ENCODE data around the gene NAPG.
A peak's percentile ranks its signal among the peaks of the same experiment; 100 is the strongest.
"Not testable (repeated sequence)": the region's sequence is repeated elsewhere in the genome, so short reads cannot be mapped to it uniquely, and the experiment has no call there.

Gene NAPG

GRCh38 chr18:10552226-10552625 is 26.4 kb downstream of the NAPG start:
- DNase-seq, result no peak

- not testable (repeated sequence) for DNase-seq
Measured at GRCh38 chr18:10556251-10556650, 30.4 kb downstream of the NAPG start.

DNA sequence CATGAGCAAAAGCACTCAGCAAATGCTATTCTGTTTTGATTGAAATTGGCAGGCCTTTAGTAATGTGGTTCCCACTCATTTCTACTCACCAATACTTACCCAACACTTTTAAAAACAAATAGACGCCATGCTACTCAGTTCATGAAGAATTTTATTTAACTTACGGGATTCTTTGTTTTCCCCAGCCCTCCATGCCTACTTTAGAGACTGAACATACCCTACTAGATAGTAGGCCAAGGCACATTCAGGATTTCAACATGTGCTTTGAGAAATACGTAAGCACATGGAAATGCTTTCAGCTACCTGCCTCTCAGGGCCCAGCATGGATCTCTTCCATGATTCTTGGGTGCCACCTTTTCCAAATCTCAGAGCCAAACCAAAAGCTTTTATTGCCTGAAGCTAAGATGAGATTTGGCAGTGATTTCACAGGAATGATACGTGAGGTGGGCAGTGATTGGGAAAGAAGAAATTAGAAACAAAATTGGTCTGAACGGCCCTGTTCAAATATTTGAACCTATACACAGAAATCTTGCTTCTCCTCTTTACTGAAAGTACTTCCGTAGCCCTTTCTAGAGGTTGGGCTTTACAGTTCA is 31.4 kb downstream of the NAPG start:
- no peak for DNase-seq

- no peak for DNase-seq
Measured at GRCh38 chr18:10558243-10558966, 32.6 kb downstream of the NAPG start.

DNA sequence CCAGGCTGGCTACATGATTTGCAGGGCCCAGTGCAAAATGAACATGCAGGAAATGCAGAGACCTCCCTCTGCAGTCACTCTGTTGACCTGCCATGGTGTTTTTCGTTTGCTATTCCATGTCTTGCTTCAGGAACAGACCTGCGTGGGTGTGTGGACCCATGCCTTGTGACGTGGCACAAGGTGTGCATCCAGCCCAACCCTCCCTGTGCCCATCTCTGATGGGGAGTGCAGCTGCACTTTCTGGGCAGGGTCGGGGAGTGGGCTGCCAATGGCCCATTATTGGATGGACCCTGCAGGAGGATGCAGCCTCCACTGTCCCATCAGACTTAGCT is 33.1 kb downstream of the NAPG start:
- DNase-seq, result no peak

GRCh38 chr18:10559553-10560451 is 34.0 kb downstream of the NAPG start:
- peak in 1 of 14 donors; percentile 31 for DNase-seq

DNA sequence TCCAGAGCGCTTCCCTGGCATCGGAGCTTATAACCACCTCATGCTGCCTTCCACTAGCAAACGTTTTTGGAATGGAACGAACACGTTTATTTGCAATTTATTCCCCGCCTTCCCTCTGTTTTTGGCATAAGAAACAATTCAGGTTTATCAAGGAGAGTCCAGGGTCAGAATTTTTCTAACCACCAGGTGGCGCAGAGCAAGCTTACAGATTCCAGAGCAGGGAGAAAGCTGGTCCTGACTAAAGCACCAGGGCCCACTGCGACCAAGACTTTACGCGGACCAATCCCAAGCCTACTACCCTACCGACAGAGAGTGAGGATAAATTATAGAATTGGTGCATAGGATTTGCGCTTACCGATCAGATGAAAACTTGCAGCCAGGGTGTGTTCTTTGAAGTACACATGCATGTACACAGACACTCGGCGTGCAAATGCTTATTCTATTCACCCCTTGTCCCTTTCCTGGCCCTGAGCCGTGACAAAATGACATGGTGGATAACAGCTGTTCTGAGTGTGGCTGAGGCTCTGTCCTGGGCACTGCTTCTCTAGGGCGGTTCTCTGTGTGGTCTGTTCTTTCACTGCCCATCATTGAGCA is 34.7 kb downstream of the NAPG start:
- DNase-seq, result peak in 12 of 14 donors; percentile 10 to 73 (median 34)

GRCh38 chr18:10562773-10563160 is 36.9 kb downstream of the NAPG start:
- no peak for DNase-seq

- DNase-seq, result peak in 2 of 14 donors; percentile 13 to 14
Measured at GRCh38 chr18:10563886-10564285, 38.1 kb downstream of the NAPG start.

DNA sequence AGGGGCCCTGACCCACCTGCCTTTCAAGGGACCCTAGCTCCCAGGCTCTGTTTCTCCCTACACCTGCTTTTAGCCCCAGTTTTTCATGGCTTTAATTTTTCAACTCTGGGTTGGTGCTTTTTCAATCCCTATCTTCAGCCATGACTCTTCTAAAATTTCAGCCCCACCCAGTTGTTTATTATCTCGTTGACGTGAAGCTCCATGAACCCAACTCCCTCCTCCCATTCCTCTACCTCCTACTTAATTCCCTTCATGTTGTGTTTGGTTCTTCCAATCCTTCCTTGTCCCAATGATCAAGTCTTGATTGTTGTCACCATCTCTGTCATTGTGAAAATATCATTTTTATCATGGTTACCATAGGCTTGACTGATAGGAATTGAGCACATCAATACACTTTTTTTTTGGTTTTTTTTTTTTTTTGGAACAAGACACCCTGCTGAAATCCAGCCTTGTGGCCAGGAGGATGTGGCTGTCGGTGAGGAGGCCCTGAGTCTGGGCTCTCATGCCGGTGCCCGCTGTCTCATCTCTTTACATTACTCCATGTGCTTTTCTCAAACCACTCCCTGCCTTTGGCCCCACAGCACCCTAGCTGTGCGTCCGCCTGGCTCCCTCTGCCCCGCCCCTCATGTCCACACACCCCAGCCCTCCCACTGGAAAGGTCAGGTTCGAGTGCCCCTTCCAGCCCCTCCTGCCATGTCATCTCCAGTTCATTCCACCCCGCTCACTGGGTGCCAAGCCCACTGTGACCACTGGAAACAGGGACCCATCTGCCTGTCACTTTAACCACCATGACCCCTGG is 39.3 kb downstream of the NAPG start:
- DNase-seq, result no peak

DNA sequence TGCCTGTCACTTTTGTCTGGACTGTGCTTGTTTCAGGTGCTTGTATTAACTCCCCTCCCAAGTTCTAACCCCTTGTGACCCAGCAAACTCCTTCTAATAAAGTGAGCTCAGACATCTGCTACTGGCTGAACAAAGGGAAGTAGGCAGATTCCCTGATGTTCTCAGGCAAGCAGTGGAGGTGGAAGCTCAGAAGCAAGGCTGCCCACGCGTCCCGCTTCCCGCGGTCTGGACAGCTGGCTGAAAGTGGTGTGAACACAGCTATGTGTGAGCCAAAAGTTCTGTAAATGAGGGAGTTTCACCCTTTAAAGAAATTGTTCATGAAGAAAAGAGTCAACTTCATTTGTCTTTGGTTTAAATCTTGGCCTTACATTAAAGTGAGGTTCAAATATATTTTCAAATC is 40.0 kb downstream of the NAPG start:
- no peak for DNase-seq

- DNase-seq, result no peak
Measured at GRCh38 chr18:10566390-10566789, 40.6 kb downstream of the NAPG start.

DNA sequence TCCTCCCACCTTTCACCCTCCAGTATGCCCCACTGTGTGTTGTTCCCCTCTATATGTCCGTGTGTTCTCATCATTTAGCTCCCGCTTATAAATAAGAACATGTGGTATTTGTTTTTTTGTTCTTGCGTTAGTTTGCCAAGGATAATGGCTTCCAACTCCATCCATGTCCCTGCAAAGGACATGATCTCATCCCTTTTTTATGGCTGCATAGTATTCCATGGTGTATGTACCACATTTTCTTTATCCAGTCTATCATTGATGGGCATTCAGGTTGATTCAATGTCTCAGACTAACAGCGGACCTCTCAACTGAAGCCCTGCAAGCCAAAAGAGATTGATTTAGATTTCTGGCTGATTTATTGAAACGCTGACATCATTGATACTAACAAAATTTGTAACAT is 44.1 kb downstream of the NAPG start:
- DNase-seq, result not testable (repeated sequence)

DNA sequence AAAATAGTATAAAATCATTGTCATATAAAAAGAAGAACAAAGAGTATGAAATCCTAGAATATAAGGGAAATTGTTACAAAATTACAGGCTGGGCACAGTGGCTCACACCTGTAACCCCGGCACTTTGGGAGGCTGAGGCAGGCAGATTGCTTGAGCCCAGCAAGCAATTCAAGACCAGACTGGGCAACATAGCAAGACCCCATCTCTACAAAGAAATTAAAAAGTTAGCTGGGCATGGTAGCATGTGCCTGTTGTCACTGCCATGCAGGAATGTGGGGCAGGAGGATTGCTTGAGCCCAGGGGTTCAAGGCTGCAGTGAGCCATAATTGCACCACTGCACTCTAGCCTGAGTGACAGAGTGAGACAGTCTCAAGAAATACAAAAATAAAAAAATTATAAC is 44.8 kb downstream of the NAPG start:
- DNase-seq, result no peak

DNA sequence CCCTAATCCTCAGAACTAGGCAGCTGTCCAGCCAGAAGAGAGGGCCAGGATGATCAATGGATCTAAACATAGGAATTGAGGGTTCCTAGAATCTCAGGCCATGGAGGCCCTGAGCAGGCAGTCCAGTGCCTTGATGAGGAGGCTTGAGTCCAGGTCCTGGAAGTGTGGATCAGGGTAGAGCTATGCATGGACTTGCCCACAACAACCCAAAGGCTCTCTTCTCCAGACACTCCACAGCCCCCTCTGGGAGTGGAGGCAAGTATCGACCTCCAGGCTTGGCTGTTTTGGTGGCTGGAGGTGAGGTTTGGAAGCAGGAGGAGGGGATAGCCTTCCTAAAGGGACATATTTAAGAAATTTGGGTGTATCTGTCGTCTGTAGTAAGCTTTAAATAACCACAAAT is 45.7 kb downstream of the NAPG start:
- no peak for DNase-seq

GRCh38 chr18:10573261-10573660 is 47.4 kb downstream of the NAPG start:
- DNase-seq, result not testable (repeated sequence)

DNA sequence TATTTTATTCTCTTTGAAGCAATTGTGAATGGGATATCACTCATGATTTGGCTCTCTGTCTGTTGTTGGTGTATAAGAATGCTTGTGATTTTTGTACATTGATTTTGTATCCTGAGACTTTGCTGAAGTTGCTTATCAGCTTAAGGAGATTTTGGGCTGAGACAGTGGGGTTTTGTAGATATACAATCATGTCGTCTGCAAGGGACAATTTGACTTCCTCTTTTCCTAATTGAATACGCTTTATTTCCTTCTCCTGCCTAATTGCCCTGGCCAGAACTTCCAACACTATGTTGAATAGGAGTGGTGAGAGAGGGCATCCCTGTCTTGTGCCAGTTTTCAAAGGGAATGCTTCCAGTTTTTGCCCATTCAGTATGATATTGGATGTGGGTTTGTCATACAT is 48.6 kb downstream of the NAPG start:
- not testable (repeated sequence) for DNase-seq

DNA sequence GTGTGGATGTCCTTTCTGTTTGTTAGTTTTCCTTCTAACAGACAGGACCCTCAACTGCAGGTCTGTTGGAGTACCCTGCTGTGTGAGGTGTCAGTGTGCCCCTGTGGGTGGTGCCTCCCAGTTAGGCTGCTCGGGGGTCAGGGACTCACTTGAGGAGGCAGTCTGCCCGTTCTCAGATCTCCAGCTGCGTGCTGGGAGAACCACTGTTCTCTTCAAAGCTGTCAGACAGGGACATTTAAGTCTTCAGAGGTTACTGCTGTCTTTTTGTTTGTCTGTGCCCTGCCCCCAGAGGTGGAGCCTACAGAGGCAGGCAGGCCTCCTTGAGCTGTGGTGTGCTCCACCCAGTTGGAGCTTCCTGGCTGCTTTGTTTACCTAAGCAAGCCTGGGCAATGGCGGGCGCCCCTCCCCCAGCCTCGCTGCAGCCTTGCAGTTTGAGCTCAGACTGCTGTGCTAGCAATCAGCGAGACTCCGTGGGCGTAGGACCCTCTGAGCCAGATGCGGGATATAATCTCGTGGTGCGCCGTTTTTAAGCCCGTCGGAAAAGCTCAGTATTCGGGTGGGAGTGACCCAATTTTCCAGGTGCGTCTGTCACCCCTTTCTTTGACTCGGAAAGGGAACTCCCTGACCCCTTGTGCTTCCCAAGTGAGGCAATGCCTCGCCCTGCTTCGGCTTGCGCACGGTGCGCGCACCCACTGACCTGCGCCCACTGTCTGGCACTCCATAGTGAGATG is 52.2 kb downstream of the NAPG start:
- not testable (repeated sequence) for DNase-seq

DNA sequence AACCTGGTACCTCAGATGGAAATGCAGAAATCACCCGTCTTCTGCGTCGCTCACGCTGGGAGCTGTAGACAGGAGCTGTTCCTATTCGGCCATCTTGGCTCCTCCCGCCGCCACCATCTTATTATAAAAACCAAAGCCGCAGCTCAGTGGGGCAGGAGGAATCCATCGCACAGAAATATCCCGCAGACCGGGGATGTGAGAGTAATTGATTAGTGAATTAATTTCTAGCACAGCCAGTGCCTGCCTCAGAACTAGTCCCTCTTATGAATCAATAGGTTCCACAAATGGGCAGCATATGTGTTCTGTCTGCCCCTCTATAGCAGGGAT is 52.7 kb downstream of the NAPG start:
- DNase-seq, result not testable (repeated sequence)

DNA sequence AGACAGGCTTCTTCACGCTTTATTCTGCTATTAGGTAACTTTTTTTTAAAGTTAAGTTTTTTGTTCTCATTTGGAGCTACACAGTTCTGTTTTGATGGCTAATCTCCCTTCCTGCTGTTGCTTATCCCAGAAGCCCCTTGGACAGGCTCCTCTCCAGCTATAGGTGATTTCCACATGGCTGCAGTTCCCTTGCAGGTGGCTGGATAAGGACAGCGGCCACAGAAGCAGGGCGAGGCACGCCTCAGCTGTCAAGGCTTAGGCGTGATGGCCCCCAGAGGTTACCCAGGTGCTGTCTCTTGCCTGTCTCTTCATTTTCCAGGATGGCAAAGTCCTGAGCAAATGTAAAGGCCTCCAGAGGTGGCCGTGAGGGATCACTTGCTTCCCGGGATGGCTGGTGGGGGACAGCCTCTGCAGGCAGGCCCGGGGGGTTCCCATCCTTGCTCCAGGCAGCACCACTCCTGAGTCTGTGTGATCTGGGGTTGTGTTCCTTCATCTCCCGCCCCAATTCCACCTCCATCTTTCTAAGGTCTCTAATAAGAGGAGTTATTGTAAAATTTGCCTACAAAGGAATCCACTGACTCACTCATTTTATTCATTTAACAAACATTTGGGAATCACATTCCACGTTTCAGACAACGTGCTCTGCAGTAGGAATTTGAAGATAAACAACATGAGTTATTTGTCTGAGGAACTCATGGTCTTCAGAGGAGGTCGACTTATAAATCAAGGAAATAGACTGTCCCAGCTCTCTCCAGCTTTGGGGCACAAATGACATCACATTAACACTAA is 53.4 kb downstream of the NAPG start:
- no peak for DNase-seq

GRCh38 chr18:10580215-10580614 is 54.4 kb downstream of the NAPG start:
- no peak for DNase-seq
